Urothelium cell line (cell line): ENCODE results near the gene ST7.

Experiments used
- DNase-seq: peaks from one replicate; pipeline ENCODE4 v3.0.0; 2011; ENCODE audit warnings: low spot score, mixed read lengths
- FAIRE-seq: peaks from 2 replicates; lab custom pipeline; 2011; peaks lifted over from hg19 to GRCh38; lab: Jason Lieb, UNC

The ST7 gene

GRCh38 chr7:117145333-117145732, 192.0 kb downstream of the ST7 start:
- FAIRE-seq = no peak
- DNase-seq = no peak

GRCh38 chr7:117146059-117146458, 192.8 kb downstream of the ST7 start:
- FAIRE-seq (no peak), DNase-seq (no peak)

- FAIRE-seq = no peak
- DNase-seq = no peak
These were observed 193.2 kb downstream of the ST7 start for GRCh38 chr7:117146511-117146910.

GRCh38 chr7:117148971-117149370, 195.7 kb downstream of the ST7 start:
- DNase-seq (no peak), FAIRE-seq (no peak)

- DNase-seq (no peak), FAIRE-seq (no peak)
These were observed 196.4 kb downstream of the ST7 start for GRCh38 chr7:117149692-117150091.

- no peak for FAIRE-seq
These were observed 199.1 kb downstream of the ST7 start for GRCh38 chr7:117152213-117153007.

GRCh38 chr7:117153016-117153545, 199.8 kb downstream of the ST7 start:
- no peak for FAIRE-seq
- no peak for DNase-seq

More at GRCh38 chr7:117152213-117153007, 199.1 kb downstream of the ST7 start:
- DNase-seq = no peak

- no peak for FAIRE-seq
- no peak for DNase-seq
These were observed 201.4 kb downstream of the ST7 start for GRCh38 chr7:117154721-117155120.

- FAIRE-seq (no peak), DNase-seq (no peak)
These were observed 202.4 kb downstream of the ST7 start for GRCh38 chr7:117155694-117156093.

GRCh38 chr7:117157241-117158209, 204.2 kb downstream of the ST7 start:
- DNase-seq = peak; percentile 68
- FAIRE-seq = no peak

GRCh38 chr7:117158941-117159697, 205.8 kb downstream of the ST7 start:
- FAIRE-seq = no peak
- no peak for DNase-seq

- DNase-seq (no peak), FAIRE-seq (no peak)
These were observed 209.8 kb downstream of the ST7 start for GRCh38 chr7:117163101-117163500.

GRCh38 chr7:117164620-117165019, 211.3 kb downstream of the ST7 start:
- DNase-seq = no peak
- FAIRE-seq = no peak

GRCh38 chr7:117165656-117166055, 212.4 kb downstream of the ST7 start:
- DNase-seq = no peak
- no peak for FAIRE-seq

- FAIRE-seq = no peak
- peak; percentile 59 for DNase-seq
These were observed 216.6 kb downstream of the ST7 start for GRCh38 chr7:117169907-117170306.

GRCh38 chr7:117171106-117171505, 217.8 kb downstream of the ST7 start:
- DNase-seq (peak; percentile 4), FAIRE-seq (no peak)

- DNase-seq (no peak), FAIRE-seq (no peak)
These were observed 219.0 kb downstream of the ST7 start for GRCh38 chr7:117172283-117172682.

GRCh38 chr7:117173035-117173770, 219.9 kb downstream of the ST7 start:
- FAIRE-seq = no peak
- no peak for DNase-seq

- FAIRE-seq = no peak
- DNase-seq = no peak
These were observed 222.9 kb downstream of the ST7 start for GRCh38 chr7:117176206-117176605.

GRCh38 chr7:117178600-117178999, 225.3 kb downstream of the ST7 start:
- FAIRE-seq (no peak), DNase-seq (no peak)
